A549 (cell line): ENCODE measurements around the gene NLK. TPM values are rescaled to one million over a fixed set of nuclear protein-coding genes. Genes with fewer than 3 reads are reported as not detected.

Source experiments
- ATAC-seq, 2 experiments: fragments of 200-7000 bp in 1 of 2; fragments of >200 bp in 1 of 2; cut with Nextera tagmentation in 1 of 2; cut with Tn5 transposase in 1 of 2; 3 replicates each; pipeline versions ENCODE4 v1.8.0 to v1.9.1; 2018 to 2020; ENCODE audit warnings: mild to moderate bottlenecking in 1 of 2, moderate library complexity in 1 of 2
- CTCF ChIA-PET: fragments of 300-600 bp; sonication (Branson Sonifier 250); formaldehyde crosslinking; extraction: SDS; loops from one replicate; lab custom pipeline; 2021; ENCODE audit warnings: antibody characterized with exemption, inconsistent platforms; lab: Yijun Ruan, JAX
- POLR2A ChIA-PET: fragments of 350-600 bp; formaldehyde crosslinking; extraction: SDS; loops from one replicate; lab custom pipeline; 2021; ENCODE audit warnings: antibody characterized with exemption, inconsistent platforms; lab: Yijun Ruan, JAX
- DNase-seq, 2 experiments: peaks; one replicate each; pipeline versions ENCODE4 v3.0.0 to v3.0.0-alpha.2; 2011 to 2016; ENCODE audit warnings: low read depth in 1 of 2, low spot score in 1 of 2
- FAIRE-seq: peaks from 2 replicates; lab custom pipeline; 2011; peaks lifted over from hg19 to GRCh38; lab: Jason Lieb, UNC
- H3K27ac ChIP-seq, 2 experiments: fragments of >200 bp; sonication (Bioruptor Twin); formaldehyde crosslinking; 3 replicates each; pipeline ENCODE4 v1.5.1; 2016 to 2017
- H3K4me1 ChIP-seq: fragments of >200 bp; sonication (Bioruptor Twin); formaldehyde crosslinking; 3 replicates; pipeline ENCODE4 v1.6.1; 2016
- H3K4me2 ChIP-seq: fragments of >200 bp; sonication (Bioruptor Twin); formaldehyde crosslinking; 3 replicates; pipeline ENCODE4 v1.6.1; 2016
- H3K4me3 ChIP-seq: fragments of >200 bp; sonication (Bioruptor Twin); formaldehyde crosslinking; 3 replicates; pipeline ENCODE4 v1.5.1; 2016
- H3K9me3 ChIP-seq: fragments of >200 bp; sonication (Bioruptor Twin); formaldehyde crosslinking; 3 replicates; pipeline ENCODE4 v1.6.1; 2016
- BCL3 ChIP-seq: fragments of >200 bp; sonication (Bioruptor Twin); formaldehyde crosslinking; IDR thresholded peaks from 3 replicates; pipeline ENCODE4 v1.6.1; 2016
- CHD4 ChIP-seq: fragments of 200-600 bp; sonication (generic); IDR thresholded peaks from 2 replicates; pipeline ENCODE4 v1.6.1; 2016; ENCODE audit warnings: antibody characterized with exemption, mild to moderate bottlenecking, borderline replicate concordance
- EHF ChIP-seq: fragments of 250-450 bp; sonication (Bioruptor Pico); IDR thresholded peaks from 2 replicates; pipeline ENCODE4 v1.5.0; 2020; ENCODE audit warnings: mild to moderate bottlenecking
- EHMT2 ChIP-seq: fragments of 200-600 bp; sonication (generic); IDR thresholded peaks from 2 replicates; pipeline ENCODE4 v1.6.1; 2016; ENCODE audit warnings: antibody characterized with exemption, low read depth, mild to moderate bottlenecking, moderate library complexity
- FOSB ChIP-seq: fragments of 250-450 bp; sonication (Bioruptor Pico); IDR thresholded peaks from 2 replicates; pipeline ENCODE4 v1.5.0; 2020; ENCODE audit warnings: mild to moderate bottlenecking, moderate library complexity
- FOXS1 ChIP-seq: fragments of 250-450 bp; sonication (Bioruptor Pico); IDR thresholded peaks from 2 replicates; pipeline ENCODE4 v1.5.0; 2020; ENCODE audit warnings: mild to moderate bottlenecking, moderate library complexity
- GATA3 ChIP-seq: IDR thresholded peaks from 2 replicates; pipeline ENCODE4 v1.6.1; 2012; ENCODE audit warnings: borderline replicate concordance
- HES2 ChIP-seq: fragments of >200 bp; sonication (Bioruptor Twin); formaldehyde crosslinking; IDR thresholded peaks from 2 replicates; pipeline ENCODE4 v1.6.1; 2016
- HEYL ChIP-seq: fragments of 250-450 bp; sonication (Bioruptor Pico); IDR thresholded peaks from 2 replicates; pipeline ENCODE4 v1.8.0; 2021; ENCODE audit warnings: mild to moderate bottlenecking, moderate library complexity
- HMGXB4 ChIP-seq: fragments of 250-450 bp; sonication (Bioruptor Pico); IDR thresholded peaks from 2 replicates; pipeline ENCODE4 v1.5.0; 2021; ENCODE audit warnings: mild to moderate bottlenecking, moderate library complexity, borderline replicate concordance
- JUN ChIP-seq, 2 experiments: fragments of >200 bp; sonication (Bioruptor Twin); formaldehyde crosslinking; IDR thresholded peaks; 2 replicates in 1 of 2; 3 replicates in 1 of 2; pipeline ENCODE4 v1.6.1; 2016 to 2017
- KDM1A ChIP-seq: fragments of 200-600 bp; sonication (generic); IDR thresholded peaks from 2 replicates; pipeline ENCODE4 v1.6.1; 2016; ENCODE audit warnings: low read depth, mild to moderate bottlenecking
- MAFK ChIP-seq: fragments of 450-650 bp; IDR thresholded peaks from 2 replicates; pipeline ENCODE4 v1.6.1; 2014; ENCODE audit not compliant: partially characterized antibody
- NPAS2 ChIP-seq: fragments of 250-450 bp; sonication (Bioruptor Pico); IDR thresholded peaks from 2 replicates; pipeline ENCODE4 v1.8.0; 2022; ENCODE audit warnings: mild to moderate bottlenecking, moderate library complexity, borderline replicate concordance
- PHF8 ChIP-seq: fragments of 200-600 bp; sonication (generic); IDR thresholded peaks from 2 replicates; pipeline ENCODE4 v1.6.1; 2016; ENCODE audit warnings: low read depth, mild to moderate bottlenecking, antibody characterized with exemption, moderate library complexity, borderline replicate concordance
- RAD21 ChIP-seq, 2 experiments: fragments of >200 bp in 1 of 2; sonication (Bioruptor Twin) in 1 of 2; formaldehyde crosslinking in 1 of 2; IDR thresholded peaks in 1 of 2; conservative IDR thresholded peaks in 1 of 2; 2 replicates in 1 of 2; 3 replicates in 1 of 2; pipeline ENCODE4 v1.6.1; 2012 to 2018; ENCODE audit warnings: inconsistent platforms in 1 of 2
- RARB ChIP-seq: fragments of 250-450 bp; sonication (Bioruptor Pico); IDR thresholded peaks from 2 replicates; pipeline ENCODE4 v1.8.0; 2021; ENCODE audit warnings: mild to moderate bottlenecking, moderate library complexity
- RCOR1 ChIP-seq: fragments of 150-350 bp; IDR thresholded peaks from 2 replicates; pipeline ENCODE4 v1.6.1; 2014; ENCODE audit warnings: antibody characterized with exemption, low read length, low read depth
- RNF2 ChIP-seq: fragments of 200-600 bp; sonication (generic); IDR thresholded peaks from 2 replicates; pipeline ENCODE4 v1.6.1; 2016; ENCODE audit warnings: low read depth, mild to moderate bottlenecking, antibody characterized with exemption, moderate library complexity, borderline replicate concordance
- SMC3 ChIP-seq: fragments of >200 bp; sonication (Bioruptor Twin); formaldehyde crosslinking; IDR thresholded peaks from 3 replicates; pipeline ENCODE4 v1.6.1; 2018; ENCODE audit warnings: inconsistent platforms
- TFCP2L1 ChIP-seq: fragments of 250-450 bp; sonication (Bioruptor Pico); IDR thresholded peaks from 2 replicates; pipeline ENCODE4 v1.5.0; 2021; ENCODE audit warnings: mild to moderate bottlenecking
- ZSCAN20 ChIP-seq: fragments of 250-450 bp; sonication (Bioruptor Pico); IDR thresholded peaks from 2 replicates; pipeline ENCODE4 v1.8.0; 2022; ENCODE audit warnings: mild to moderate bottlenecking, moderate library complexity
- WGBS: methylation state at CpG from one replicate; pipeline ENCODE4 v1.1.6; 2017; ENCODE audit errors: missing lambda C conversion rate; 5-methylcytosine and 5-hydroxymethylcytosine counted together
- polyA plus RNA-seq, 4 experiments: library from polyadenylated mRNA; depleted of rRNA in 3 of 4; stranded (reverse); fragments of >200 nt; fragmentation: RNase III in 1 of 4; extraction: RNeasy Plus Mini Kit Qiagen cat#74134 plus additional on column Dnase treatment in 1 of 4; gene quantifications; 2 replicates in 3 of 4; 3 replicates in 1 of 4; pipeline ENCODE4 v1.2.3, GENCODE V29; 2011 to 2017
- TF ChIP-seq, protein P1 (sequence below): fragments of 450-650 bp; IDR thresholded peaks from 2 replicates; pipeline ENCODE4 v1.6.1; 2014; ENCODE audit warnings: antibody characterized with exemption

NLK gene
- polyA plus RNA-seq, 2 of the 4 experiments (the other 2 are of a cell fraction), result 11.8 to 26.5 TPM

GRCh38 chr17:28049071-28049470 lies 6.6 kb downstream of the NLK start:
- CTCF ChIA-PET, result interaction anchor here (1.5 kb wide), 1 partner anchor 15 kb away, joined by 3 read pairs; no protein-coding TSS in a partner anchor
- ATAC-seq, result no peak

GRCh38 chr17:28053044-28053670 lies 10.7 kb downstream of the NLK start:
- DNase-seq (no peak), ATAC-seq (no peak), FAIRE-seq (no peak)
- ChIA-PET CTCF (interaction anchor here (1.1 to 1.7 kb wide), 3 partner anchors 7 to 23 kb away, joined by 3 to 4 read pairs (median 4); no protein-coding TSS in a partner anchor), POLR2A (interaction anchor here (0.8 kb wide), 1 partner anchor 12 kb away, joined by 4 read pairs; no protein-coding TSS in a partner anchor)
- WGBS, result 78% methylated on average over 3 of the region's 3 CpGs
- no peak for TF ChIP-seq RNF2
- no peak for TF ChIP-seq MAFK
- TF ChIP-seq KDM1A, result no peak
- no peak for TF ChIP-seq EHF (CRISPR knock-in tag)
- TF ChIP-seq PHF8, result no peak
- TF ChIP-seq SMC3, result no peak
- no peak for TF ChIP-seq NPAS2
- no peak for TF ChIP-seq RCOR1
- TF ChIP-seq CHD4, result no peak
- no peak for TF ChIP-seq RAD21 (conservative IDR thresholded peaks at IDR 0.05 in 1 of 2, IDR thresholded peaks at IDR 0.05 in 1 of 2)
- no peak for TF ChIP-seq ZSCAN20 (CRISPR knock-in tag)
- no peak for TF ChIP-seq HES2
- TF ChIP-seq FOXS1, result no peak
- no peak for TF ChIP-seq GATA3
- Histone ChIP-seq H3K9me3 (no peaks in the 10 kb centered on the region), H3K4me1 (peaks cover 27% of the 10 kb centered on the region), H3K4me3 (no peak overlapping the region), H3K27ac (no peak overlapping the region), H3K4me2 (no peak overlapping the region)

More at GRCh38 chr17:28049071-28049470, 6.6 kb downstream of the NLK start:
- POLR2A ChIA-PET, result no interaction called here
- Histone ChIP-seq H3K9me3 (no peaks in the 10 kb centered on the region), H3K4me2 (no peak overlapping the region), H3K4me1 (peaks cover 17% of the 10 kb centered on the region; the same call in 1 of the 3 replicates), H3K4me3 (no peak overlapping the region)
- WGBS, result 100% methylated on average over 1 of the region's 1 CpG
- no peak for FAIRE-seq
- TF ChIP-seq TFCP2L1 (CRISPR knock-in tag) (no peak), HMGXB4 (CRISPR knock-in tag) (no peak), JUN (IDR thresholded peaks at IDR 0.05) (no peak), EHMT2 (no peak)
- TF ChIP-seq, all 56 proteins: peak for 0
- no peak for DNase-seq
- H3K27ac ChIP-seq, result no peak overlapping the region

GRCh38 chr17:28053725-28054124 lies 11.2 kb downstream of the NLK start:
- WGBS, result 95% methylated on average over 2 of the region's 2 CpGs

More at GRCh38 chr17:28053725-28054124, 11.2 kb downstream of the NLK start:
- no peaks in the 10 kb centered on the region for H3K9me3 ChIP-seq
- ATAC-seq, result no peak
- CTCF ChIA-PET, result interaction anchor here (1.1 to 1.7 kb wide), 3 partner anchors 8 to 23 kb away, joined by 3 to 4 read pairs (median 4); no protein-coding TSS in a partner anchor
- peaks cover 29% of the 10 kb centered on the region for H3K4me1 ChIP-seq
- DNase-seq, result no peak
- TF ChIP-seq, protein P1, sequence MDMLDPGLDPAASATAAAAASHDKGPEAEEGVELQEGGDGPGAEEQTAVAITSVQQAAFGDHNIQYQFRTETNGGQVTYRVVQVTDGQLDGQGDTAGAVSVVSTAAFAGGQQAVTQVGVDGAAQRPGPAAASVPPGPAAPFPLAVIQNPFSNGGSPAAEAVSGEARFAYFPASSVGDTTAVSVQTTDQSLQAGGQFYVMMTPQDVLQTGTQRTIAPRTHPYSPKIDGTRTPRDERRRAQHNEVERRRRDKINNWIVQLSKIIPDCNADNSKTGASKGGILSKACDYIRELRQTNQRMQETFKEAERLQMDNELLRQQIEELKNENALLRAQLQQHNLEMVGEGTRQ, result no peak
- TF ChIP-seq RARB (CRISPR knock-in tag) (no peak), RNF2 (no peak), FOSB (CRISPR knock-in tag) (no peak), HEYL (CRISPR knock-in tag) (no peak), BCL3 (no peak)
- POLR2A ChIA-PET, result interaction anchor here (0.8 to 3.0 kb wide), 2 partner anchors 12 kb away, joined by 4 to 14 read pairs; no protein-coding TSS in a partner anchor
- H3K4me3 ChIP-seq, result no peak overlapping the region
- no peak overlapping the region for H3K27ac ChIP-seq
- H3K4me2 ChIP-seq, result no peak overlapping the region
- no peak for FAIRE-seq
